NCI-H345 treated with DMSO at 0.1 percent for 48 hours (cell line): ENCODE measurements around the gene RS1.

ENCODE experiments used
- DNase-seq: peaks from one replicate; lab custom pipeline; 2025; ENCODE audit not compliant: unreplicated experiment; lab: John Stamatoyannopoulos, UW

The RS1 gene

GRCh38 chrX:18607966-18608365 lies 63.9 kb downstream of the RS1 start:
- DNase-seq: no peak

GRCh38 chrX:18598413-18598812 lies 73.5 kb downstream of the RS1 start:
- DNase-seq: no peak

- DNase-seq: no peak
Measured at GRCh38 chrX:18596096-18596495, 75.8 kb downstream of the RS1 start.

- no peak for DNase-seq
Measured at GRCh38 chrX:18594079-18594478, 77.8 kb downstream of the RS1 start.

GRCh38 chrX:18591834-18592233 lies 80.1 kb downstream of the RS1 start:
- no peak for DNase-seq
